ENCODE measurements around the gene MCM3AP.

MCM3AP gene

DNA sequence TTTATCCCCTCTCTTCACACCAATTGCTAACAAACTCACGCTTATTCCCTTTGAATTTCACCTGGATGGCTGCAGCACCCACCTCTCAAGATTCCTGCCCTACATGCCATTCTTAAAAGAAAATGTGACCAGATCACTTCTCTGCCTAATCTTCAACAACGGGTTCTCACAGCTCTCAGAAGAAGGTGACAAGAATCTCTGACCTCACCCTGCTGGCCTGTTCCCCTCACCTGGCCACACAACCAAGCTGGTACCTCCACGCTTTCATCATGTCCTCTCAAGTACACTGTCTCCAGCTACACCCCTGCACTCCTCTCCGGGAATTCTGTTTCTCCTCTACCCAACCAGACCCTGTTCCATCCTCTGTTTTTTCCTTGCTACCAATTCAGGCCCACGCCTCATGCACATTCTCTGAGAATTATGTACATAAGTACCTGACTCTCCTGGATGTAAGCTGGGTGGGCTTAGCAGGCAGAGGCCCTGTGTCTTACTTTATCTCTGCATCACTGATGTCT lies 50.9 kb downstream of the MCM3AP start:
- TF ChIP-seq, protein P1, sequence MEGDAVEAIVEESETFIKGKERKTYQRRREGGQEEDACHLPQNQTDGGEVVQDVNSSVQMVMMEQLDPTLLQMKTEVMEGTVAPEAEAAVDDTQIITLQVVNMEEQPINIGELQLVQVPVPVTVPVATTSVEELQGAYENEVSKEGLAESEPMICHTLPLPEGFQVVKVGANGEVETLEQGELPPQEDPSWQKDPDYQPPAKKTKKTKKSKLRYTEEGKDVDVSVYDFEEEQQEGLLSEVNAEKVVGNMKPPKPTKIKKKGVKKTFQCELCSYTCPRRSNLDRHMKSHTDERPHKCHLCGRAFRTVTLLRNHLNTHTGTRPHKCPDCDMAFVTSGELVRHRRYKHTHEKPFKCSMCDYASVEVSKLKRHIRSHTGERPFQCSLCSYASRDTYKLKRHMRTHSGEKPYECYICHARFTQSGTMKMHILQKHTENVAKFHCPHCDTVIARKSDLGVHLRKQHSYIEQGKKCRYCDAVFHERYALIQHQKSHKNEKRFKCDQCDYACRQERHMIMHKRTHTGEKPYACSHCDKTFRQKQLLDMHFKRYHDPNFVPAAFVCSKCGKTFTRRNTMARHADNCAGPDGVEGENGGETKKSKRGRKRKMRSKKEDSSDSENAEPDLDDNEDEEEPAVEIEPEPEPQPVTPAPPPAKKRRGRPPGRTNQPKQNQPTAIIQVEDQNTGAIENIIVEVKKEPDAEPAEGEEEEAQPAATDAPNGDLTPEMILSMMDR (IDR thresholded peaks at IDR 0.05; ENCODE audit: extremely low read depth, missing control alignments): no peak
- DNase-seq (ENCODE audit: low spot score): no peak

DNA sequence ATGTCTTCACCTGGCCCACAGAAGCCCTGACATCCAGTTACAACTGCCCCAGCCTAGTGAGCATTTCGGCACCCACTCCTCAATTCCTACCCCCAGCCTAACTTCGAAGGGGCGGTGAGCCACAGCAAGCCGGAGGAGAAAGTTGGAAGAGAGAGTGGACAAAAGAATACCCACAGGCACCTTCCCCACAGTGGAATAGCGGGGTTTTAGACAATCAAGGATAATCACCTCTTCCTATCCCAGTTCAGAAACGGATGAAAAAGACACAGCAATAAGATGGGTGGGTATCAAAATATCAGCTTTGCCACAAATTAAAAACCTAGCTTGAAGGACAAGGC lies 55.5 kb downstream of the MCM3AP start:
- TF ChIP-seq, protein P1 (IDR thresholded peaks at IDR 0.05; ENCODE audit: extremely low read depth, missing control alignments): no peak
- DNase-seq (ENCODE audit: low spot score): no peak

DNA sequence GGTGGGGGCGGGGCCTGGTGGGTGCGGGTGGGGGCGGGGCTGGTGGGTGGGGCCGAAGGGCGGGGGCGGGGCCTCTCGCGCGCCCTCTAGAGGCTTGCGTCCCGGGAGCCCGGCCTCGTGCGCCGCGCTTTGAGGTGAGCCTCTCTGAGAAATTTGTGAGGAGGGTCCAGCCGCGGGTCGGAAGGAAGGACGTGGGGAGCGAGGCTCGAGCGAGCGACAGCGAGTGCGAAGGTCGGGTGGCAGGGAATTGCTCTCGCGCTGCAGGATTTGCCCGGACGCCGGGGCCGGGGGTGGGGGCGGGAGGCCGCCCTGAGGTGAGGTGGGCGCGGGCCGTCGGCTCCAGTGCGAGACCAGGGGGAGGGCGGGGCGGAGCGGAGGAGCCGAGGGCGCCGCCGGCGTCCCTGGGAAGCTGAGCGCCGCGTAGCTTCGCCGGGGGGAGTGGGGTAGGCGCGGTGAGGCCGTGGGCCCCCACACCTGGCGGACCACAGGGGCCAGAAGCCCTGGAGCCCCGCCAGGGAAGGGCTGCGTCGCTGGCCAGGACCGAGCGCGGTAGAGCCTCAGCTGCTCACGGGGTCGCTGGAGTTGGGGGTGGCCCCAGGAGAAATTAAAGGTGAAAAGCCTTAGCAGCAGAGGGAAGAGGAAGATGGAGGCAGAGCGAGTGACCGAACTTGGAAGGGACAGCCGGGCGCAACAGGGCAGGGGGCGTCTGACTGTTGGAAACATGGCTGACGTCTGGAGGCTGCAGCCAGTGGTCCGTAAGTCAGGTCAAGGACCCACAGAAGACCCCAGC lies 56.1 kb downstream of the MCM3AP start:
- TF ChIP-seq, protein P1 (IDR thresholded peaks at IDR 0.05; ENCODE audit: extremely low read depth, missing control alignments): peak; percentile 34
- DNase-seq (ENCODE audit: low spot score): peak; percentile 80

DNA sequence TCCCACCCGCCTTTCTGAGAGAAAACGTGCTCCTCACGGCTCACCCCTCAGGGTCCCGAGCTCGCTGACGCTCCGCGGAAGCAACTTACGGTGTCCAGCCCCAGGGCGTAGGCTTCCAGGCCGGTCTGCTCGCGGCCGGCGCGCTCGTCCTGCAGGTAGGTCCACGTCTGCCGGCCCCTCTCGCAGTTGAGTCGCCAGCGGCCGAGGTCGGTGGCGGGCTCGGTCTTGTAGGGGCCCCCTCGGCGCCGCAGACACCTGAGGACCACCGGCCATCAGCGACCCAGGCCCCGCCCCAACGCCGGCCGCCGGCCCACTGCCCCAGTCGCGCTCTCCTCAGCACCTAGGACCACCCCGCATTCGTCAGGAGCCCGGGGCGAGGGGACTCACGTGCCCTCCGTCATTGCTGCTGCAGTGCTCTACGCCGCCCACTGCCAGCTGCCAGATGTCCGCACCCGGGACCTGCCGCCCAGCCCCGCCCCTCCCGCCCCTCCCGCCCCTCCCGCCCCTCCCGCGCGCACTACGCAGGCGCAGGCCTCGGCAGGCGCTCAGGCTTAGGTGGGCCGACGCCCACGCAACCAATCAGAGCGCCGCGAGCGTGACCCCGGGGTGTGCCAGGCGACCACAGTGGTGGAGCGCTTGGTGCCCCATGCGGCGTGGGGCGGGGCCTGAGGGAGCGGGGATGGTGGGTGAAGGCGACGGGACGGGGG lies 56.9 kb downstream of the MCM3AP start, which contains the start of gene LSS:
TSS of gene LSS (minus strand) at position 430 of the 707 bp plus-strand sequence. CDS start at position 401, 29 bp downstream.
- TF ChIP-seq, protein P1 (IDR thresholded peaks at IDR 0.05; ENCODE audit: extremely low read depth, missing control alignments): no peak
- DNase-seq (ENCODE audit: low spot score): peak; percentile 99

DNA sequence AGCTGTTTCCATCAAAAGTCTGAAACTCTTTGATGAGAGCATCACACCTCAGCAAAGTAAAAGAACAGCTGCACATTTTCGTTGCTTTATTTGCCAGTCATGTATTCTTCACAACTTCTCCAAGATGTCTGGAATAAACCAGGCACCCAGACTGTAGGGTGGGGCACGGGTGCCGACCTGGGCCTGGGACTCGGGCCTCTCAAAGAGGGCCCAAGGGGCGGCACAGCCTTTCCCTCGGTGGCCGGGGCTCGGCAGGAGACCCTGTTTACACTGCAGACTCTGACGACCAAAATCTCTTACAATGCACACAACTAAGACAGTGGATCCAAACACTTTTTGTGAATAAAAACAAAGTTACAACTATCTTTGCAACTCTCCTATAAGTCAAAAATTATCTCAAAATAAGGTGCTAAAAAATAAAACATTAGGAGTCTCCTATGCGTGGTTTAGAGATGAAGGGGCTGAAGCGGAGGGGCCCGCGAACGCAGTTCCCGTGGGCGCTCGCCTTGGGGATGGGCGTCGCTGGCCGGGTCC lies 57.5 kb downstream of the MCM3AP start:
- no peak for DNase-seq (ENCODE audit: low spot score)
- TF ChIP-seq, protein P1 (IDR thresholded peaks at IDR 0.05; ENCODE audit: extremely low read depth, missing control alignments): no peak

DNA sequence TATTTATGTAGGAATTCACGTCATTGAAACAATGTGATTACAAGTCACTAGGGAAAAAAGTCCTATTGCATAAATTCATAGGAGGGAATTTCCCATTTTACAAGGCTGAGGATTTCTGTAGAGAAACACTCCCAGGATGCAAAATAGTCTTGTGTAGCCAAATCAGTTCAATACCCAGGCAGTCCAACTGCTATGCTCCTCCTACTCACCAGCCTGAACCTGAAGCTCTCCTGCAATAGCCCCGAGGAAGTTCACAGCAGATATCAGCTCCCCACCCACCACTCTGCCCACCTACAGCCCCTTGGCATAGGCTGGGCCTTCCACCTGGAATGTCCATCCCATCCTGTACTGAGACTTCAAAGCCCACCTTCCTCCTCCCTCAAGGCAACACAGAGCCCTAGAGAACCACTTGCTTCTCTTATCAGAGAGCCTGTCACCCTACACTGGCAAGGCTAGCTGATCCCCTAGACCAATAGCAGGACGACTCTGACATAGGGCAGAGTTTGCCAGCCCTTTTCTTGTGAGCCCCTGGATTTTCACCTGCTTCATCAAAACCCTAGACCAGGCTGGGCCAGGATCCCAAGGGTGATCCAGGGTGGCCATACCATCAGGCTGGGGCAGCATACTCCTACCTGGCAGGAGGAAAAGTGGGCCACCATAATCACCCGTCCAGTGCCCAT lies 58.4 kb downstream of the MCM3AP start:
- DNase-seq (ENCODE audit: low spot score): peak; percentile 59

More for the DNA sequence above, 58.4 kb downstream of the MCM3AP start:
- TF ChIP-seq, protein P1 (IDR thresholded peaks at IDR 0.05; ENCODE audit: extremely low read depth, missing control alignments): no peak

All from GM20000 (cell line).